AG04449 (cell line): ENCODE measurements around the gene COPS9.

ENCODE experiments used
- CTCF ChIA-PET: fragments of 350-600 bp; formaldehyde crosslinking; extraction: SDS; loops from one replicate; lab custom pipeline; 2021; ENCODE audit warnings: antibody characterized with exemption; lab: Yijun Ruan, JAX
- POLR2A ChIA-PET: fragments of 400-600, 350-600 bp; formaldehyde crosslinking; extraction: SDS; loops from one replicate; lab custom pipeline; 2020; ENCODE audit warnings: antibody characterized with exemption, inconsistent platforms; lab: Yijun Ruan, JAX
- DNase-seq: peaks from one replicate; pipeline ENCODE4 v3.0.0-alpha.2; 2010; ENCODE audit warnings: low read depth, low spot score
- H3K4me3 ChIP-seq: 2 replicates; pipeline ENCODE4 v1.5.1; 2011; ENCODE audit warnings: low read depth, mild to moderate bottlenecking, control low read depth, low read length
- CTCF ChIP-seq: IDR thresholded peaks from one replicate; pipeline ENCODE4 v1.5.1; 2011; ENCODE audit warnings: mild to moderate bottlenecking, moderate library complexity, low read length, control low read depth, inconsistent platforms; ENCODE audit not compliant: insufficient read depth; ENCODE audit errors: missing control alignments

The COPS9 gene

GRCh38 chr2:240166761-240167587, 30.9 kb upstream of the COPS9 start:
- no peak for DNase-seq
- CTCF ChIA-PET: interaction anchor here (0.9 kb wide), 1 partner anchor 16 kb away, joined by 3 read pairs; no protein-coding TSS in a partner anchor
- H3K4me3 ChIP-seq: no peak overlapping the region
- TF ChIP-seq CTCF: no peak
- POLR2A ChIA-PET: no interaction called here

GRCh38 chr2:240166191-240166590, 30.1 kb upstream of the COPS9 start:
- CTCF ChIA-PET: no interaction called here
- no peak for DNase-seq
- TF ChIP-seq CTCF: no peak
- POLR2A ChIA-PET: no interaction called here
- H3K4me3 ChIP-seq: no peak overlapping the region

GRCh38 chr2:240165661-240166060, 29.6 kb upstream of the COPS9 start:
- no peak for TF ChIP-seq CTCF
- ChIA-PET CTCF (no interaction called here), POLR2A (no interaction called here)

GRCh38 chr2:240165034-240165433, 28.9 kb upstream of the COPS9 start:
- no peak overlapping the region for H3K4me3 ChIP-seq
- no peak for TF ChIP-seq CTCF
- POLR2A ChIA-PET: no interaction called here
- no peak for DNase-seq
- CTCF ChIA-PET: no interaction called here

More at GRCh38 chr2:240165661-240166060, 29.6 kb upstream of the COPS9 start:
- no peak overlapping the region for H3K4me3 ChIP-seq
- no peak for DNase-seq

GRCh38 chr2:240164586-240164985, 28.5 kb upstream of the COPS9 start:
- H3K4me3 ChIP-seq: no peak overlapping the region
- DNase-seq: no peak
- no peak for TF ChIP-seq CTCF
- ChIA-PET CTCF (no interaction called here), POLR2A (no interaction called here)

- POLR2A ChIA-PET: no interaction called here
- no peak overlapping the region for H3K4me3 ChIP-seq
- TF ChIP-seq CTCF: no peak
- no peak for DNase-seq
- CTCF ChIA-PET: interaction anchor here (1.2 kb wide), 1 partner anchor 13 kb away, joined by 3 read pairs; no protein-coding TSS in a partner anchor
Measured at GRCh38 chr2:240163844-240164574, 27.9 kb upstream of the COPS9 start.
